SJCRH30 (cell line): ENCODE results near the gene MORN5. TPM values are rescaled to one million over a fixed set of nuclear protein-coding genes. Genes with fewer than 3 reads are reported as not detected.

Experiments
- DNase-seq, 2 experiments: peaks; one replicate each; pipeline ENCODE4 v3.0.0-alpha.2; 2015 to 2020
- H3K27ac ChIP-seq: fragments of 250-450 bp; sonication (Bioruptor Pico); 2 replicates; pipeline ENCODE4 v1.5.1; 2020; ENCODE audit warnings: mild to moderate bottlenecking, moderate library complexity
- H3K27me3 ChIP-seq: fragments of 250-450 bp; sonication (Bioruptor Pico); 2 replicates; pipeline ENCODE4 v1.5.1; 2020; ENCODE audit warnings: mild to moderate bottlenecking, moderate library complexity
- H3K36me3 ChIP-seq: fragments of 250-450 bp; sonication (Bioruptor Pico); 2 replicates; pipeline ENCODE4 v1.5.1; 2020; ENCODE audit warnings: mild to moderate bottlenecking, moderate library complexity
- H3K4me1 ChIP-seq: fragments of 250-450 bp; sonication (Bioruptor Pico); 2 replicates; pipeline ENCODE4 v1.5.1; 2020; ENCODE audit warnings: mild to moderate bottlenecking, moderate library complexity
- H3K4me3 ChIP-seq: fragments of 250-450 bp; sonication (Bioruptor Pico); 2 replicates; pipeline ENCODE4 v1.5.1; 2020; ENCODE audit warnings: mild to moderate bottlenecking, moderate library complexity
- H3K9me3 ChIP-seq: fragments of 250-450 bp; sonication (Bioruptor Pico); replicated peaks from 2 replicates; pipeline ENCODE4 v1.5.1; 2020; ENCODE audit warnings: mild to moderate bottlenecking, moderate library complexity
- total RNA-seq: library from RNA; depleted of rRNA; stranded (reverse); fragments of >200 nt; shearing (Covaris generic); gene quantifications from 2 replicates; pipeline ENCODE4 v1.2.3, GENCODE V29; 2014

MORN5 gene
- total RNA-seq, 1 experiment from 2014 or later = not detected

GRCh38 chr9:122216798-122217418 lies 57.2 kb downstream of the MORN5 start:
- H3K9me3 ChIP-seq = no peaks in the 10 kb centered on the region
- no peaks in the 10 kb centered on the region for H3K27me3 ChIP-seq
- no peaks in the 10 kb centered on the region for H3K36me3 ChIP-seq
- no peak overlapping the region for H3K4me3 ChIP-seq
- no peak overlapping the region for H3K27ac ChIP-seq
- DNase-seq = no peak
- peaks cover 11% of the 10 kb centered on the region for H3K4me1 ChIP-seq

- no peaks in the 10 kb centered on the region for H3K36me3 ChIP-seq
- no peak overlapping the region for H3K4me3 ChIP-seq
- H3K27me3 ChIP-seq = no peaks in the 10 kb centered on the region
- H3K9me3 ChIP-seq = no peaks in the 10 kb centered on the region
- DNase-seq = peak in 1 of 2 experiments; percentile 23
- no peak overlapping the region for H3K27ac ChIP-seq
- peaks cover 12% of the 10 kb centered on the region for H3K4me1 ChIP-seq
These were observed 57.9 kb downstream of the MORN5 start for GRCh38 chr9:122217640-122218039.

GRCh38 chr9:122218071-122218934 lies 58.6 kb downstream of the MORN5 start:
- H3K27ac ChIP-seq = no peak overlapping the region
- no peaks in the 10 kb centered on the region for H3K36me3 ChIP-seq
- H3K9me3 ChIP-seq = no peaks in the 10 kb centered on the region
- DNase-seq = no peak
- H3K27me3 ChIP-seq = no peaks in the 10 kb centered on the region
- no peak overlapping the region for H3K4me3 ChIP-seq
- peaks cover 12% of the 10 kb centered on the region for H3K4me1 ChIP-seq

- Histone ChIP-seq H3K36me3 (no peaks in the 10 kb centered on the region), H3K27ac (no peak overlapping the region), H3K4me3 (no peak overlapping the region), H3K27me3 (no peaks in the 10 kb centered on the region), H3K4me1 (peaks cover 12% of the 10 kb centered on the region), H3K9me3 (no peaks in the 10 kb centered on the region)
- DNase-seq = no peak
These were observed 59.5 kb downstream of the MORN5 start for GRCh38 chr9:122218935-122219855.

DNA sequence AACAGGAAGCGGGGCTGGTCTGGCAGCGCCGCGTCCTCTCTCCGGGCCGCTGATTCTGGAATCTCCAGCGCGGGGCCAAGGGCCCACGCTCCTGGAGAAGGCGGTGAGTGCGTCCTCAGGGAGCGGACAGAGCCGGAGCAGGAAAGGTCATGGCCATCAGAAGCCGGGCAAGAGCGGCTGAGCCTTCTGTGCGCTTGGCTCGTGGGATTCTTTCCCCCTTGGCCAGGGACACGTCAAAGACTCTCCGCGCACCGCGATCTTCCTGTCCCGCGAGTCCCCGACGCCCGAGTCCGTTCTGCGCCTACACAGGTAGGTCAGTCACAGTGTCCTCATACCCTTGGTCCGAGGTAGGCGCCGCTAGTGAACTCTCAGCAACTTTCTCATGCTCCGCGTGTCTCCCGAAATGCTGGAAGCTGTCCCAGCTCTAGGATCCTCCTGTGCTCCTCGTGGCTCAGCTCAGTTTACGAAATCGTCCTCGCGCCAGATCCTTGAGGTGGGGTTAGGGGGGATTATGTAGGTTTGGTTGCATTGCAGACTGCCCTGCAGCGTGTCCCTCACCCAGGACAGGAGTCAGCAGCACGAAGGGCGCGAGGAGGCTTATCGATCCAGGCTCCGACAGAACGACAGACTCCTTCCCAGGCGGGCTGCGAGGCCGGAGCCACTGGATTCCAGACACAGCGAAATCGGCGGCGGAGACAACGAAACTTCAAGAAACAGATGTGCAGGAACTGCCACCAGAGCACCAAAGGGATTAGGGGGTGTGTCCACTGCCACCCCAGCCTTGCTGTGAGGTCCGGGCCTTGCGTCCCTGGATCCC lies 60.4 kb downstream of the MORN5 start:
- Histone ChIP-seq H3K36me3 (no peaks in the 10 kb centered on the region), H3K27ac (no peak overlapping the region), H3K27me3 (no peaks in the 10 kb centered on the region), H3K4me1 (peaks cover 4% of the 10 kb centered on the region; the same call in 1 of the 2 replicates), H3K4me3 (no peak overlapping the region), H3K9me3 (no peaks in the 10 kb centered on the region)
- DNase-seq = no peak

DNA sequence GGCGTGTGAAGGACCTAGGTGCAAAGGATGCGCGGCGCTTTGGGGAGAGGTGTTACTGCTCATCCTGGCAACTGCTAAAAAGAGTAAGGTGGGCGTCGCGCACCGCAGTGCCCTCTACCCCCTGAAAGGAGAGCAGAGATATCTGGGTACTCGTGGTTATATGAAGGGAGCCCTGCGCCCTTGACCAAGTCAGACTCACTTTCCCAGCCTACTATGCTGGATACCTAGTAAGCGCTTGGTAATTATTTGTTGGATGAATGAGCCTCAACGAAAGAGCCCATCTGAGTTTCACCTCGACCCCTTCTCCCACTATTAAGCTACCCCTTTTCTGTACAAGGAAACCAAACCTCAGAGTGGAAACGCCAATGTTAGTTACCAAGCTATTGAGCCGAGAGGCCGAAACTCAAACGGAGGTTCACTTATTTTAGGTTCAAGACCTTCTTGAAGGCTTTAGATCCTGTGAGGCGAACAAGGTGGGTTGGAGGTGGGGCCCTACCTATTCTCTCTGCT lies 61.0 kb downstream of the MORN5 start:
- no peaks in the 10 kb centered on the region for H3K36me3 ChIP-seq
- peak overlapping the region; percentile 47 for H3K27ac ChIP-seq
- peaks cover 4% of the 10 kb centered on the region; the same call in 1 of the 2 replicates for H3K4me1 ChIP-seq
- H3K27me3 ChIP-seq = no peaks in the 10 kb centered on the region
- H3K9me3 ChIP-seq = no peaks in the 10 kb centered on the region
- no peak for DNase-seq
- peak overlapping the region; percentile 50 for H3K4me3 ChIP-seq

GRCh38 chr9:122221183-122221811 lies 61.6 kb downstream of the MORN5 start:
- no peaks in the 10 kb centered on the region for H3K9me3 ChIP-seq
- peak; percentile 87 to 89 for DNase-seq
- H3K36me3 ChIP-seq = no peaks in the 10 kb centered on the region
- H3K27me3 ChIP-seq = no peaks in the 10 kb centered on the region
- H3K4me1 ChIP-seq = peaks cover 4% of the 10 kb centered on the region; the same call in 1 of the 2 replicates
- peak overlapping the region; percentile 50 for H3K4me3 ChIP-seq
- H3K27ac ChIP-seq = peak overlapping the region; percentile 47

- Histone ChIP-seq H3K4me1 (peaks cover 4% of the 10 kb centered on the region; the same call in 1 of the 2 replicates), H3K36me3 (no peaks in the 10 kb centered on the region), H3K9me3 (no peaks in the 10 kb centered on the region), H3K27ac (no peak overlapping the region), H3K4me3 (no peak overlapping the region), H3K27me3 (no peaks in the 10 kb centered on the region)
- no peak for DNase-seq
These were observed 63.1 kb downstream of the MORN5 start for GRCh38 chr9:122222791-122223190.

DNA sequence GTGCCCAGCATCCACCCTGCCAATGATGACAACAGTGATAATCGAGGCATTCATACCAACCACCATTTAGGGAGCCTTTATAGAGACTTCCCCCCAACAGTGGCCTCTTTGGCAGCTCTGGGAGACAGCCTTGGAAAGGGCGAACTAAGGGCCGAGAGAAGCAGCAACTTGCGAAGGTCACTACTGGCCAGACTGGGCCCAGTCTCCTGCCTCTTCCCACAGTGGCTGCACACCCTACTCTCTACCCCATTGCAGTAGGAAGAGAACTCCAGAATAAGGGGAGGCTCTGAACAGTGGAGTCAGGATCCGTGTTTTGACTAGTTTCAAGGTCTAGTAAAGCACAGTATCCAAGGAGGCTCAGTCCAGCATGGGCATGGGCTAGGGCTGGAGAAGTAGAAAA lies 63.7 kb downstream of the MORN5 start:
- Histone ChIP-seq H3K4me1 (peaks cover 4% of the 10 kb centered on the region; the same call in 1 of the 2 replicates), H3K4me3 (no peak overlapping the region), H3K27ac (no peak overlapping the region), H3K27me3 (no peaks in the 10 kb centered on the region), H3K9me3 (no peaks in the 10 kb centered on the region), H3K36me3 (no peaks in the 10 kb centered on the region)
- DNase-seq = no peak

DNA sequence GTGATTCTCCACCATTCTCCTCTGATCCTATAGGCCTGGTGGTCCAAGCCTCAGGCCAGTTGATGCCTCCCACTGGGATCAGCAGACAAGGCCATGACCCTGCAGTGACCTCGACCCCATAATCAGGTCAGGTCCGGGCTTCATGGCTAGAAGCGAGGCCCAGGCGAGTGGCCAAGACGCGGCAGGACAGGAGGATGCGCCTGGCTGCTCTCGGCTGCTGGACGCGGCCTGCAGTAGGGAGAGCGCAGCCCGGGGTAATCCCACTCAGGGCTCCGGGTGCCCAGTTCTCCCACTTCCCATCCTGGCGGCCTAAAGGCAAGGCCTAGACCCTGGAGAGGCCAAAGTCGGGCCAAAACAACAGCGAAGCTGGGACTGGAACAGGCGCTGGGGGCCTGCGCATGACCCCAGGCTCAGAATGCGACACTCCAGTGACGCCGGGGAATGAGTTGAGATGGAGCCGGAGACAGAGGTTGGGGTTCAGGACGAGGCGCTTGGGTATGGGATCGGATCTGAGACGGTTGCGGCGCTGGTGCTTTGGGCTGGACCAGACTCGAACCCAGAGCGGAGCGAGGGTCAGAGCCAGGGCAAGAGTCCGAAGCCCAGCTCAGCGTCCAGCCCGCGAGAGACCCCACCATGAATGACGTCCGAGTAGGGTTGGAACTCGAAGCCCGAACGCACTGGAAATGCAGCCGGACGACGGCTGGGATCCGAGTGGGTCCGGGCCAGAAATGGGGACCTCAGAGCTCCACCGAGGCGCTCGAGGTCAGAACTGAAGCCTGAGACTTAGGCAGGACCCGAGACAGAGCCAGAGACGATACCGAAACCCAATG lies 65.8 kb downstream of the MORN5 start:
- Histone ChIP-seq H3K4me3 (no peak overlapping the region), H3K27me3 (peaks cover 10% of the 10 kb centered on the region; the same call in 1 of the 2 replicates), H3K27ac (no peak overlapping the region), H3K36me3 (no peaks in the 10 kb centered on the region), H3K9me3 (no peaks in the 10 kb centered on the region), H3K4me1 (peaks cover 4% of the 10 kb centered on the region; the same call in 1 of the 2 replicates)
- no peak for DNase-seq

GRCh38 chr9:122226142-122226757 lies 66.5 kb downstream of the MORN5 start:
- H3K4me3 ChIP-seq = no peak overlapping the region
- H3K27ac ChIP-seq = no peak overlapping the region
- peaks cover 17% of the 10 kb centered on the region; the same call in 1 of the 2 replicates for H3K27me3 ChIP-seq

More at GRCh38 chr9:122226142-122226757, 66.5 kb downstream of the MORN5 start:
- Histone ChIP-seq H3K36me3 (no peaks in the 10 kb centered on the region), H3K4me1 (peaks cover 4% of the 10 kb centered on the region; the same call in 1 of the 2 replicates), H3K9me3 (no peaks in the 10 kb centered on the region)
- no peak for DNase-seq
